ENCODE data around the gene ATG13. TPM values are rescaled to one million over a fixed set of nuclear protein-coding genes. Genes with fewer than 3 reads are reported as not detected.
A peak's percentile ranks its signal among the peaks of the same experiment; 100 is the strongest.

The ATG13 gene
- total RNA-seq, 2 experiments from 2014 or later = 46.4 to 53.2 TPM

GRCh38 chr11:46590740-46591605 lies 26.4 kb upstream of the ATG13 start:
- POLR2A ChIA-PET = interaction anchor here (0.7 to 1.4 kb wide), 3 partner anchors 11 to 1729 kb away, joined by 3 to 7 read pairs (median 4); no protein-coding TSS in a partner anchor
- Histone ChIP-seq H3K4me2 (ENCODE audit: low read length) (peak overlapping the region; percentile 23; the same call in 1 of the 2 replicates), H3K4me3 (ENCODE audit: low read depth, low read length, poor library complexity, severe bottlenecking) (no peak overlapping the region), H4K20me1 (ENCODE audit: insufficient read depth, low read length) (peaks cover 13% of the 10 kb centered on the region; the same call in 1 of the 2 replicates), H3K36me3 (ENCODE audit: insufficient read depth, low read length) (peaks cover 22% of the 10 kb centered on the region), H3K9me2 (ENCODE audit: insufficient read depth, low read length) (no peaks in the 10 kb centered on the region), H2AFZ (ENCODE audit: low read length) (no peak overlapping the region), H3K27ac (ENCODE audit: low read depth, low read length, poor library complexity, severe bottlenecking) (no peak overlapping the region), H3K79me2 (ENCODE audit: insufficient read depth, low read depth, low read length) (peaks cover 76% of the 10 kb centered on the region), H3K9me3 (ENCODE audit: low read length) (no peaks in the 10 kb centered on the region), H3K4me1 (ENCODE audit: insufficient read depth, low read length, poor library complexity, severe bottlenecking) (peaks cover 22% of the 10 kb centered on the region)
- TSS peak; percentile 62 for BruUV-seq (replicated peaks)
- DNase-seq (ENCODE audit: low spot score) = no peak
- no peak for TF ChIP-seq CTCF (conservative IDR thresholded peaks at IDR 0.05; ENCODE audit: low read length)
- no peak for TF ChIP-seq EZH2phosphoT487 (IDR thresholded peaks at IDR 0.05; ENCODE audit: borderline replicate concordance, low read depth, low read length)
- CTCF ChIA-PET (ENCODE audit: unreplicated experiment) = interaction anchor here (0.6 kb wide), 1 partner anchor 335 kb away, joined by 3 read pairs; no protein-coding TSS in a partner anchor
- intact Hi-C loops (cut with micrococcal nuclease; ENCODE audit: unreplicated experiment) = no loop called here

GRCh38 chr11:46593550-46594373 lies 23.6 kb upstream of the ATG13 start, which contains the start of gene AMBRA1:
Gene AMBRA1, minus strand, starts transcription at chr11:46594023. Its CDS starts 45,643 bp downstream, at chr11:46548380.
- intact Hi-C loops (cut with micrococcal nuclease; ENCODE audit: unreplicated experiment) = loop anchor here (2.0 kb wide), 1 partner anchor 23 kb away; the partner anchor contains the start of genes ATG13 and HARBI1
- Histone ChIP-seq H3K4me1 (ENCODE audit: insufficient read depth, low read length, poor library complexity, severe bottlenecking) (peaks cover 22% of the 10 kb centered on the region), H2AFZ (ENCODE audit: low read length) (peak within 1 kb of the TSS; percentile 96), H4K20me1 (ENCODE audit: insufficient read depth, low read length) (peaks cover 13% of the 10 kb centered on the region; the same call in 1 of the 2 replicates), H3K9me3 (ENCODE audit: low read length) (no peaks in the 10 kb centered on the region), H3K9me2 (ENCODE audit: insufficient read depth, low read length) (no peaks in the 10 kb centered on the region), H3K79me2 (ENCODE audit: insufficient read depth, low read depth, low read length) (peaks cover 50% of the 10 kb centered on the region), H3K27ac (ENCODE audit: low read depth, low read length, poor library complexity, severe bottlenecking) (peak within 1 kb of the TSS; percentile 36), H3K36me3 (ENCODE audit: insufficient read depth, low read length) (no peaks in the 10 kb centered on the region; the same call in 1 of the 2 replicates), H3K4me2 (ENCODE audit: low read length) (peak within 1 kb of the TSS; percentile 94), H3K4me3 (ENCODE audit: low read depth, low read length, poor library complexity, severe bottlenecking) (peak within 1 kb of the TSS; percentile 85)
- DNase-seq (ENCODE audit: low spot score) = peak; percentile 94
- TF ChIP-seq EZH2phosphoT487 (IDR thresholded peaks at IDR 0.05; ENCODE audit: borderline replicate concordance, low read depth, low read length) = no peak
- TF ChIP-seq CTCF (conservative IDR thresholded peaks at IDR 0.05; ENCODE audit: low read length) = no peak
- CTCF ChIA-PET (ENCODE audit: unreplicated experiment) = interaction anchor here (1.2 to 1.3 kb wide), 2 partner anchors 22 to 24 kb away, joined by 3 read pairs; partner anchors contain the start of gene ATG13
- POLR2A ChIA-PET = interaction anchor here (0.6 to 1.6 kb wide), 5 partner anchors 15 to 180 kb away, joined by 3 to 6 read pairs (median 4); no protein-coding TSS in a partner anchor
- TSS peak; percentile 63 for BruUV-seq (replicated peaks)
